ENCODE data around the gene NAA15.

GRCh38 chr4:139461022-139461628 lies 159.8 kb downstream of the NAA15 start:
- TF ChIP-seq CTCF (IDR thresholded peaks at IDR 0.05) (no peak), EP300 (IDR thresholded peaks at IDR 0.05) (no peak), POLR2A (IDR thresholded peaks at IDR 0.05) (no peak)

All from tibial nerve (tissue), 4 donors.